Stimulated activated naive CD8-positive, alpha-beta T cell treated with anti-CD3 and anti-CD28 coated beads, Interleukin-15, amount 100 ng/mL, for 72 hours (primary cell): Measurements from ENCODE around the gene FARSA.
A peak's percentile ranks its signal among the peaks of the same experiment; 100 is the strongest.

Source experiments
- ATAC-seq: fragments of 150-1000 bp; cut with Tn5 transposase; 2 replicates; pipeline ENCODE4 v1.10.0; 2021; ENCODE audit warnings: mild to moderate bottlenecking, moderate library complexity
- DNase-seq, 2 donors: peaks; one replicate each; pipeline ENCODE4 v3.0.0; 2021 to 2022
- H3K27ac Mint-ChIP-seq, 2 donors: one replicate each; pipeline ENCODE4 v1.8.0; 2022; ENCODE audit warnings: mild to moderate bottlenecking in 2 of 2, mixed read lengths in 2 of 2, moderate library complexity in 2 of 2
- H3K27me3 Mint-ChIP-seq: one replicate; pipeline ENCODE4 v1.8.0; 2022; ENCODE audit warnings: mixed read lengths
- H3K4me1 Mint-ChIP-seq: one replicate; pipeline ENCODE4 v1.8.0; 2022; ENCODE audit warnings: mild to moderate bottlenecking, mixed read lengths
- H3K4me3 Mint-ChIP-seq, 2 donors: one replicate each; pipeline ENCODE4 v1.8.0; 2022; ENCODE audit warnings: mild to moderate bottlenecking in 2 of 2, mixed read lengths in 2 of 2, moderate library complexity in 1 of 2
- H3K9me3 Mint-ChIP-seq, 2 donors: one replicate each; pipeline ENCODE4 v1.8.0; 2022; ENCODE audit warnings: mixed read lengths in 2 of 2

FARSA gene

DNA sequence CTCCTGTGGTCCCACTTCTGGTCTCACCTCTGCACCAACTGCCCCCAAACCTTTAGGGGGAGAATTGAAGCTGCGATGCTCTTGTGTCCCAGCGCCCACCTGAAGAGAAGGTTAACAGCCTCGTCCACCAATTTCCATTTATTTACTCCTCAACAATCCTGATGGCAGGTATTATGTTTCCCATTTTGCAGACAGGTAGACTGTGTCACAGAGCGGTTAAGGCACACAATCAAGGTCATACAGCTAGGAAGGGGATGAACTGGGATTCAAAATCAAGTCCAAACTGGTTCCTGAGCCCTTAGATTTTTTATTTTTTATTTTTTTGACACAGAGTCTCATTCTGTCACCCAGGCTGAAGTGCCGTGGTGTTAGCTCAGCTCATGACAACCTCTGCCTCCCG, 58.4 kb downstream of the FARSA start:
- Mint-ChIP-seq H3K9me3 (peaks cover 0 to 3% of the 10 kb centered on the region in 2 donors), H3K4me1 (peaks cover 16% of the 10 kb centered on the region), H3K27ac (no peak overlapping the region), H3K27me3 (no peaks in the 10 kb centered on the region), H3K4me3 (no peak overlapping the region)
- DNase-seq (no peak), ATAC-seq (no peak)

DNA sequence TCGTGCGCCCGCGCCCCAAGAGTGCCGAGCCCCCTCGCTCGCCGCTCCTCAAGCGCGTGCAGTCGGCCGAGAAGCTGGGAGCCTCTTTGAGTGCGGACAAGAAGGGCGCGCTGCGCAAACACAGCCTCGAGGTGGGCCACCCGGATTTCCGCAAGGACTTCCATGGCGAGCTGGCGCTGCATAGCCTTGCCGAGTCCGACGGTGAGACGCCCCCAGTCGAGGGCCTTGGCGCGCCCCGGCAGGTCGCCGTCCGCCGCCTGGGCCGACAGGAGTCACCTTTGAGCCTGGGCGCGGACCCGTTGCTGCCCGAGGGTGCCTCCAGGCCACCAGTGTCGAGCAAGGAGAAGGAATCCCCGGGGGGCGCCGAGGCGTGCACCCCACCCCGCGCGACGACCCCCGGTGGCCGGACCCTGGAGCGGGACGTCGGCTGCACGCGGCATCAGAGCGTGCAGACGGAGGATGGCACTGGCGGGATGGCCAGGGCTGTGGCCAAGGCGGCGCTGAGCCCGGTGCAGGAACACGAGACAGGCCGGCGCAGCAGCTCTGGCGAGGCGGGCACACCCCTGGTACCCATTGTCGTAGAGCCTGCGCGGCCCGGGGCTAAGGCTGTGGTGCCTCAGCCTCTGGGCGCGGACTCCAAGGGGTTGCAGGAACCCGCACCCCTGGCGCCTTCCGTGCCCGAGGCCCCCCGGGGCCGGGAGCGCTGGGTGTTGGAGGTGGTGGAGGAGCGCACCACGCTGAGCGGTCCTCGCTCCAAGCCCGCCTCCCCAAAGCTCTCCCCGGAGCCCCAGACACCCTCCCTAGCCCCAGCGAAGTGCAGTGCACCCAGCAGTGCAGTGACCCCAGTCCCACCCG, 59.4 kb downstream of the FARSA start:
- Mint-ChIP-seq H3K9me3 (peaks cover 0 to 3% of the 10 kb centered on the region in 2 donors), H3K4me1 (peaks cover 9% of the 10 kb centered on the region), H3K27me3 (no peaks in the 10 kb centered on the region), H3K4me3 (no peak overlapping the region), H3K27ac (peak overlapping the region in 1 of 2 donors; percentile 59)
- DNase-seq (no peak), ATAC-seq (peak; percentile 34)

DNA sequence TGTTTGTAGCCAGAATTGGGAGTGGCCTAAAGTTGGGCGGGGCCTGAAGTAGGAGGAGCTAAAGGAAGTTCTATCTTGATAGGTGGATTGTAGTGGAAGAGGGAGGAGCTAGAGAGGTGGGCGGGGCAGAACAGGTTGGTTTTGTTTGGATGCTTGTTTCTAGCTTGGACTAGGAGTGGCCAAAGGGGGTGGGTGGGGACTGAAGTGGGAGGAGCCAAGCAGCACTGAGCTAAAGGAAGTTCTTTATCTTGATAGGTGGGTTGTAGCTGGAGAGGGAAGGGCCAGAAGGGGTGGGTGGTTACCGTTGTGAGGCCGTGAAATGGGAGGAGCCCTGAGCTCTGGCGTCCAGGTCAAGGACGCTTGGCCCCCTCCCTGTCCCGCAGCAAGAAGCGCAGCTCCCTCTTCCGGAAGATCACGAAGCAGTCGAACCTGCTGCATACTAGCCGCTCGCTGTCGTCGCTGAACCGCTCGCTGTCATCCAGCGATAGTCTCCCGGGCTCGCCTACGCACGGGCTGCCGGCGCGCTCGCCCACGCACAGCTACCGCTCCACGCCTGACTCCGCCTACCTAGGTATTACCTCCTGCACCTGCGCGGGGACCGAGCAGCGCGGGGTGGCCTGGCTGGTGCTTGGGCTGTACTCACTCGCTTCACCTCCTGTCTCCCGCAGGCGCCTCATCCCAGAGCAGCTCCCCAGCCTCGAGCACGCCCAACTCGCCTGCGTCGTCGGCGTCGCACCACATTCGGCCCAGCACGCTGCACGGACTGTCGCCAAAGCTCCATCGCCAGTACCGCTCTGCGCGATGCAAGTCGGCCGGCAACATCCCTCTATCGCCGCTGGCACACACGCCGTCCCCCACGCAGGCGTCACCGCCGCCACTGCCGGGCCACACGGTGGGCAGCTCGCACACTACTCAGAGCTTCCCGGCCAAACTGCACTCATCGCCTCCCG, 60.3 kb downstream of the FARSA start:
- Mint-ChIP-seq H3K9me3 (peaks cover 0 to 3% of the 10 kb centered on the region in 2 donors), H3K27ac (peak overlapping the region in 1 of 2 donors; percentile 59), H3K4me3 (peak overlapping the region; percentile 27 to 71), H3K27me3 (no peaks in the 10 kb centered on the region), H3K4me1 (peaks cover 10% of the 10 kb centered on the region)
- ATAC-seq (peak; percentile 72), DNase-seq (peak; percentile 57 to 66)
